GM12873 (cell line): ENCODE measurements around the gene KCNT1.

Experiments
- CTCF ChIP-seq: IDR thresholded peaks from 2 replicates; pipeline ENCODE4 v1.5.1; 2012; ENCODE audit warnings: low read depth, mild to moderate bottlenecking, moderate library complexity, low read length, control low read depth; ENCODE audit not compliant: insufficient read depth; ENCODE audit errors: missing control alignments

Gene KCNT1

GRCh38 chr9:135817951-135818717 is 116.1 kb downstream of the KCNT1 start:
- no peak for TF ChIP-seq CTCF

DNA sequence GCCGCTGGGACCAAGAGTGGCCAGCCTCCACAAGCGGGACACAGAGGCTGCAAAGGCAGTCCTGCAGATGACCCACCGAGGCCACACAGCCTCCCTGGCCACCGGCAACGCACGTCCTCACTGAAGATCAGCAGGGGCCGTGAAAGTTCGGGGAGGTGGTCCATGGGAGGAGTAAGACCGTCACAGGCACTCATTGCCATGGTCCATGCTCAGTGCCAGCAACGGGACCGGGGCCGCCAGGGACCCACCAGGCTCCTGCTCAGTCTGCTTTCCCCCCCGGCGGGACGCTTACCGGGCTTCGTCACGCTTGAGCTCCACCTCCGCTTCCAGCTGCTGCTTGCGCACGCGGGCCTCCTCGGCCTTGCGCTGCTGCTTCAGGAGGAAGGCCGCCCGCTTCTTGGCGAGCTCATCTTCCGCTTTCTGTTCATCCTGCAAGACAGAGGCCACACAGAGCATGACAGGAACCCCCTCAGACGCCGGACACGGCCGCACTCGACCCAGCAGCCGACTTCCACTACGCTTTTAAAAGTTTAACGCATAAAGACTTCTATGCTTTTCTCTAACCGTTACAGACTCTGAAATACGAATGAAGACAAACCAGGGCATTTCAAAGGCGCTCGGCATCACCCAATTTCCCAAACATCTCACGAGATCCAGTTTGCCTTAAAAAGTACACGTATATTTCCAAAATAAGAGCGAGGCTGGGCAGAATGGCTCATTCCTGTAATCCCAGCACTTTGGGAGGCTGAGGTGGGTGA is 116.9 kb downstream of the KCNT1 start:
- TF ChIP-seq CTCF = no peak

DNA sequence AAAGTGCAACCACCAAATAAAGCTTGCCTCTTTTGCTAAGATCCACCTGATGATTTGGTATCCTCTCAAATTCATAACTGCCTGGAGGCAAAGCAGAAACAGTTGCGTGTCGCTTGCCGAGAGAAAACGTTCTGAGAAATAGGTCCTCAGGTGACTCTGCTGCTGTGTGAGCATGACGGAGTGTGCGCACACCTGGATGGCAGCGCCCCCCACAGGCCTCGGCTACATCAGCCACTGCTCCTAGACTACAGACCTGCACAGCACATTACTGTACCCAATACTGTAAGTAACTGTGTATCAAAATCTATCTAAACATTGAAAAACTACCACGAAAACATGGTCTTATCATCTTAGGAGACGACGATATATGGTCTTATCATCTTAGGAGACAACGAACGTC is 117.9 kb downstream of the KCNT1 start:
- no peak for TF ChIP-seq CTCF

DNA sequence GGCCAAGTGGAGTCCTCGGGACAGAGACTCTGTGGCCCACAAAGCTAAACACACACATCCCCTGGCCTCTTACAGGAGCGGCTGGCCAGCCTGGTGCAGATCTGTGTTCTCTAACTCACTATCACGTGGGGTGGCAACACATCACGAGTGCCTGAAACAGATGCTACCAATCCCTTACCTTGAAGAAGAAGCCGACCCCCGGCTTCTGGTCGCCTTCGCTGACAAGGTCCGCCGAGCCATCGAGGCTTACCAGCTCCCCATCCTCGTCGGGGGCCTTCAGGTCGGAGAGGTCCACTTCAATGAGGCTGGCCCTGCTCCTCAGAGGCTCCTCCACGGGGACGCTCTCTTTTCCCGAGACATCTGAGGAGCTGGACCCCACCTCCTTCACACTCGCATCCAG is 118.7 kb downstream of the KCNT1 start:
- no peak for TF ChIP-seq CTCF

DNA sequence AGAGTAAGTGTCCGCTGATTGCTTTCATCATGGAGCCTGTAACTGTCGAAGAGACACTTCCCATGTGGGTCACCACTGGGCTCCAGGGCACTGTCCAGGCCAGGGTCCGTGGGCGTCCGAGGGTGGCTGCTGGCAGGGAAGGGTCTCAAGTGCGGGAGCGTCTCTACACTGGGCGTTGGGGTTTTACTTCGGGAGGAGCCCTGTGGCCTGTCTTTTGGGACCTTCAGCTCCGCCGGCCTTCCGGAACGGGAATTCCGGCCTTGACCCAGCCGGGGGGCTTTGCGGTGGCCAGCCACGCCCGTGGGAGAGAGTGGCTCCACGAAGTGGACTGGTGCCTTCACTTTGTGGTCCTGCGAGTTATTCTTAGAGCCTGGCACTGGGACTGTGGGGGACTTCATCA is 119.1 kb downstream of the KCNT1 start:
- no peak for TF ChIP-seq CTCF

DNA sequence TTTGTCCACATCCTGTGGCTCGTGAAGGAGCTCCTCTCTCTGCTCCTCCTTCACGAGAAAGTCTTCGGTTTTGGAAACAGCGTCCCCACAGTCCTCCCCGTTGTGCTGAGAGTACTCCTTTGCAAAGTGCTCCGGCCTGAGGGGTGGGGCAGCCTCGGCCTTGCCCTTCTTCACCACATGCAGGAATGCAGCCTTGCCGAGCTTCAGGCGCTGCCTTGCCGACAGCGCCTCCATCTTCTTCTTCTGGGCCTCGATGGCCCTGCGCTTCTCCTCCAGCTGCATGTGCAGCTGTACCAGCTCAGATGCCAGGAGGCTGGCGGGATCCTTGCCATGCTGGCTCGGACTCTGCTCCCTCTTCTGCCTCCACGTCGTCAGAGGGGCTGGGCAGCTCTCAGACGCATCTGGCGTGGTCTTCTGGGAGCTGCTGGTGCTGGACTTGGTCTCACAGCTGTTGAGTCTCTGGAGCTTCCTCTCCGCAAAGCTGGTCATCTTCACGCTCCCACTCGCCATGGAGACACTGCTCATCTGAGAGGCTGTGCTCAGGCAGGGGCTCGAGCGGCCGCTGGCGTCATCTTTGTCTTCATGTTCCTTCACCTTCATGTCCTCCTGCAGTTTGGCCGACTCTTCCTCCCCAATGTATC is 119.9 kb downstream of the KCNT1 start:
- TF ChIP-seq CTCF = no peak

DNA sequence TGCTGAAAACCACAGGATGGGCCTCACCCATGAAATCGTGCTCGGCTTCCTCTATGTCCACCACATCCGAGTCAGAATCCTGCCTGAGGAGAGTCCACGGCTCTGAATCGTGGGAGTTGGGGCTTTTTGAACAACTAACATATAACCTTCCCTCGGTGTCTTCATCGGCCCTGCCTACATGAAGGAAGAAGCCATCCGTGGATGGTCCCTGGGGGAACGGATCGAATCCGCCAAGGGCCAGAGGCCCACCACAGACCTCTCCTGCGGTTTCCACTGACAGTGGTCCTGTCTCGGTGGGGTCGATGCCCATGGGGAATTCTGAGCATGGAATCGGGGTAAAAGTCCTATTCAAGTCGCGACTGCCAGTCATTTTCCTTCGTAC is 120.4 kb downstream of the KCNT1 start:
- TF ChIP-seq CTCF = no peak
